ENCODE data around the gene CCDC178.

DNA sequence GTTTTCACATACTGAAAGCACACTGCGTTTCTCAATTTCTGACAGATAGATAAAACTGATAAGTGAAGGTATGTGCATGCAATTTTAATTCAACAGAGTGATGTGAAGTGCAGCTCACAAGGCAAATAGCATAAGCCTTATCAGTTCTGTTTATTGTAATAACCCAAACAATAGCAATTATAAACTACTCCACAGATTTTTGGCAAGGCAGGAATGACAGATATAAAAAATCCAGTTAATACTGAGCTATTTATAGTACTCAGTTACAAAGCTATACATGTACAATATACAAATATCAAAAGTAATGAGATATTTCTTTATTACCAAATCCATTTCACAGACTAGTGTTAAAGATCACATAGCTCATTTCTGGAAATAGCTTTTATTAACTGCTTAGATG, 456.8 kb downstream of the CCDC178 start:
- no peak for TF ChIP-seq CTCF (IDR thresholded peaks at IDR 0.05; ENCODE audit: insufficient read depth, low read length, poor library complexity, severe bottlenecking)
- TF ChIP-seq EZH2phosphoT487 (conservative IDR thresholded peaks at IDR 0.05; ENCODE audit: low read length) = no peak

All from SU-DHL-6 (cell line).